ENCODE data around the gene PLEKHA3. TPM values are rescaled to one million over a fixed set of nuclear protein-coding genes. Genes with fewer than 3 reads are reported as not detected.
"Not testable (repeated sequence)": the region's sequence is repeated elsewhere in the genome, so short reads cannot be mapped to it uniquely, and the experiment has no call there.

PLEKHA3 gene
- total and polyA plus RNA-seq, 10 of the 15 experiments (the other 5 are each of a cell fraction or from before 2014, with no cell fraction given), result 1.4 to 21.1 (median 7.4) TPM

DNA sequence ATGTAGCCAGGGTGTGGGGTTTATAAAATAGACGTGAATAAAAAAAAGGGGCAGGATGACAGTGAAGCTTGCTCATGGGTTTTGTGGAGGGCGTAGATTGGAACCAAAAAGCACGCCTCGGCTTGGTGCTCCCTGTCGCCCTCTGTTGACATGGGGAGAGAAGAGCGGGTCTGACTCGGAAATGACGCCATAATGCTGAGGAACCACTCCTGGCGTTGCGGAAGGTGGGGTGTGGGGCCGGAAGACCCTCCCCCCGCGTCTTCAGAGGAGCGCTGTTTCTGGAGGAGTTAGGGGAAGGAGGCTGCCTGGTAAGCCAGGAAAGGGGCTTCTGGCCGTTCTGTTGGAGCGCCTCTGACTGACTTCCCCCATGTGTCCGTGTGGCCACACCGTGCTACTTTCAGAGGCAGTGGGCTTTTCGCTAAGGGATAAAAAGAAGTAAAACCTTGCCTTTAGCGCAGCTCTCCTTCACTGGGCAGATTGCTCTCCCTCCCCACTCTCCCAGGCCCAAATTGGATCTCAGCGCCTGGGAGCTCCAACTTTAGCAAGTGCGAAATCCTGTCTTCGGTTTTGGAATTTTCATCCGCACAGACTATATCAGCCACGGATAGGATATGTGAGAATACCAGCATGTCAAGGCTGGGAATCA is 42.8 kb downstream of the PLEKHA3 start (continued):
- TF ChIP-seq, protein P1, sequence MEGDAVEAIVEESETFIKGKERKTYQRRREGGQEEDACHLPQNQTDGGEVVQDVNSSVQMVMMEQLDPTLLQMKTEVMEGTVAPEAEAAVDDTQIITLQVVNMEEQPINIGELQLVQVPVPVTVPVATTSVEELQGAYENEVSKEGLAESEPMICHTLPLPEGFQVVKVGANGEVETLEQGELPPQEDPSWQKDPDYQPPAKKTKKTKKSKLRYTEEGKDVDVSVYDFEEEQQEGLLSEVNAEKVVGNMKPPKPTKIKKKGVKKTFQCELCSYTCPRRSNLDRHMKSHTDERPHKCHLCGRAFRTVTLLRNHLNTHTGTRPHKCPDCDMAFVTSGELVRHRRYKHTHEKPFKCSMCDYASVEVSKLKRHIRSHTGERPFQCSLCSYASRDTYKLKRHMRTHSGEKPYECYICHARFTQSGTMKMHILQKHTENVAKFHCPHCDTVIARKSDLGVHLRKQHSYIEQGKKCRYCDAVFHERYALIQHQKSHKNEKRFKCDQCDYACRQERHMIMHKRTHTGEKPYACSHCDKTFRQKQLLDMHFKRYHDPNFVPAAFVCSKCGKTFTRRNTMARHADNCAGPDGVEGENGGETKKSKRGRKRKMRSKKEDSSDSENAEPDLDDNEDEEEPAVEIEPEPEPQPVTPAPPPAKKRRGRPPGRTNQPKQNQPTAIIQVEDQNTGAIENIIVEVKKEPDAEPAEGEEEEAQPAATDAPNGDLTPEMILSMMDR (IDR thresholded peaks at IDR 0.05 in 2 of 3, conservative IDR thresholded peaks at IDR 0.05 in 1 of 3; ENCODE audit: control insufficient read depth in 2 of 3, extremely low read depth in 1 of 3, insufficient read depth in 1 of 3, low read depth in 3 of 3, low read length in 3 of 3), result peak; percentile 77 to 93 (median 87)
- TF ChIP-seq IKZF2 (IDR thresholded peaks at IDR 0.05), result peak in 1 of 2 experiments; percentile 10; a peak in 1 of 4 replicates
- TF ChIP-seq SMAD5 (IDR thresholded peaks at IDR 0.05; ENCODE audit: low read depth), result peak; percentile 87; the same call in 1 of the 2 replicates

- Histone ChIP-seq H3K36me3 (ENCODE audit: control insufficient read depth in 2 of 2, insufficient read depth in 2 of 2, low read length in 1 of 2) (no peaks in the 10 kb centered on the region), H3K27me3 (replicated peaks in 1 of 2; ENCODE audit: control insufficient read depth in 2 of 2, insufficient read depth in 2 of 2, low read length in 1 of 2) (no peaks in the 10 kb centered on the region), H3K9me3 (replicated peaks; ENCODE audit: control insufficient read depth, insufficient read depth, low read length) (no peaks in the 10 kb centered on the region; the same call in 1 of the 3 replicates), H3K79me2 (ENCODE audit: control insufficient read depth, insufficient read depth, low read length) (peaks cover 43% of the 10 kb centered on the region), H3K4me2 (ENCODE audit: control insufficient read depth, insufficient read depth) (peak overlapping the region; percentile 72), H3K4me1 (ENCODE audit: control insufficient read depth, insufficient read depth, low read length) (peaks cover 15% of the 10 kb centered on the region), H3K27ac (ENCODE audit: control insufficient read depth, insufficient read depth) (peak overlapping the region; percentile 74), H4K20me1 (ENCODE audit: control insufficient read depth, insufficient read depth) (no peaks in the 10 kb centered on the region), H3K4me3 (peak overlapping the region; percentile 80), H3K9ac (ENCODE audit: control insufficient read depth, insufficient read depth, low read length) (peak overlapping the region; percentile 70), H2AFZ (ENCODE audit: control insufficient read depth, low read depth, low read length) (peak overlapping the region; percentile 74)
- ChIA-PET POLR2A (interaction anchor here (1.0 to 1.7 kb wide), 8 partner anchors 9 to 74 kb away, joined by 3 to 7 read pairs (median 4); no protein-coding TSS in a partner anchor), CTCF (interaction anchor here (1.0 to 2.7 kb wide), 6 partner anchors 13 to 74 kb away, joined by 3 to 10 read pairs (median 5); no protein-coding TSS in a partner anchor), SMC1A (ENCODE audit: uncharacterized antibody, unreplicated experiment) (interaction anchor here (0.8 to 2.8 kb wide), 12 partner anchors 9 to 109 kb away, joined by 3 to 11 read pairs (median 4); partner anchors contain the start of gene PLEKHA3), RAD21 (ENCODE audit: unreplicated experiment) (interaction anchor here (1.0 to 1.5 kb wide), 5 partner anchors 12 to 74 kb away, joined by 3 to 7 read pairs (median 3); no protein-coding TSS in a partner anchor)
- intact Hi-C loops (cut with micrococcal nuclease; ENCODE audit: unreplicated experiment), result loop anchor here (2.0 to 10.0 kb wide), 3 partner anchors 45 to 731 kb away; partner anchors contain the start of genes FKBP7 and RBM45
- FAIRE-seq (no peak), ATAC-seq (peak; percentile 50), DNase-seq (ENCODE audit: low read depth, low spot score) (no peak)
- TF ChIP-seq TCF12 (IDR thresholded peaks at IDR 0.05; ENCODE audit: low read depth, low read length) (no peak), STAT3 (IDR thresholded peaks at IDR 0.05; ENCODE audit: low read depth, low read length) (no peak), NBN (IDR thresholded peaks at IDR 0.05) (no peak), MYB (IDR thresholded peaks at IDR 0.05; ENCODE audit: borderline replicate concordance, low read depth, low read length) (no peak), RUNX3 (IDR thresholded peaks at IDR 0.05; ENCODE audit: low read length) (peak; percentile 21; the same call in 1 of the 2 replicates)
- in situ Hi-C loops (cut with MboI), result no loop called here
- TSS peak; percentile 67 for BruUV-seq (replicated peaks)
- 6% methylated on average over 8 of the region's 8 CpGs for WGBS (ENCODE audit: insufficient coverage, insufficient replicate concordance, low lambda C conversion rate, missing lambda C conversion rate)
Observed at GRCh38 chr2:178523596-178524134, 43.4 kb downstream of the PLEKHA3 start.

DNA sequence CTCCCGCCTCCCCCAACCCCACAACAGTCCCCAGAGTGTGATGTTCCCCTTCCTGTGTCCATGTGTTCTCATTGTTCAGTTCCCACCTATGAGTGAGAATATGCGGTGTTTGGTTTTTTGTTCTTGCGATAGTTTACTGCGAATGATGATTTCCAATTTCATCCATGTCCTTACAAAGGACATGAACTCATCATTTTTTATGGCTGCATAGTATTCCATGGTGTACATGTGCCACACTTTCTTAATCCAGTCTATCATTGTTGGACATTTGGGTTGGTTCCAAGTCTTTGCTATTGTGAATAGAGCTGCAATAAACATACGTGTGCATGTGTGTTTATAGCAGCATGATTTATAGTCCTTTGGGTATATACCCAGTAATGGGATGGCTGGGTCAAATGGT is 44.8 kb downstream of the PLEKHA3 start:
- intact Hi-C loops (cut with micrococcal nuclease; ENCODE audit: unreplicated experiment), result loop anchor here (10.0 kb wide), 1 partner anchor 730 kb away; no protein-coding TSS in a partner anchor
- 89% methylated on average over 4 of the region's 5 CpGs for WGBS (ENCODE audit: insufficient coverage, insufficient replicate concordance, low lambda C conversion rate, missing lambda C conversion rate)

More for the DNA sequence above, 44.8 kb downstream of the PLEKHA3 start:
- in situ Hi-C loops (cut with MboI); DNase-seq (ENCODE audit: low read depth, low spot score); H2AFZ ChIP-seq (ENCODE audit: control insufficient read depth, low read depth, low read length); H3K9me3 ChIP-seq (replicated peaks; ENCODE audit: control insufficient read depth, insufficient read depth, low read length); POLR2A ChIA-PET; RAD21 ChIA-PET (ENCODE audit: unreplicated experiment); ATAC-seq; FAIRE-seq; H3K4me2 ChIP-seq (ENCODE audit: control insufficient read depth, insufficient read depth); H3K9ac ChIP-seq (ENCODE audit: control insufficient read depth, insufficient read depth, low read length); BruUV-seq (replicated peaks); H3K4me3 ChIP-seq; H3K27ac ChIP-seq (ENCODE audit: control insufficient read depth, insufficient read depth); H4K20me1 ChIP-seq (ENCODE audit: control insufficient read depth, insufficient read depth); H3K27me3 ChIP-seq (replicated peaks in 1 of 2; ENCODE audit: control insufficient read depth in 2 of 2, insufficient read depth in 2 of 2, low read length in 1 of 2); H3K36me3 ChIP-seq (ENCODE audit: control insufficient read depth in 2 of 2, insufficient read depth in 2 of 2, low read length in 1 of 2): not testable (repeated sequence)
- CTCF ChIA-PET, result interaction anchor here (2.7 kb wide), 1 partner anchor 43 kb away, joined by 10 read pairs; no protein-coding TSS in a partner anchor
- peaks cover 52% of the 10 kb centered on the region for H3K79me2 ChIP-seq (ENCODE audit: control insufficient read depth, insufficient read depth, low read length)
- peaks cover 20% of the 10 kb centered on the region for H3K4me1 ChIP-seq (ENCODE audit: control insufficient read depth, insufficient read depth, low read length)
- SMC1A ChIA-PET (ENCODE audit: uncharacterized antibody, unreplicated experiment), result interaction anchor here (1.4 kb wide), 1 partner anchor 18 kb away, joined by 5 read pairs; no protein-coding TSS in a partner anchor

Measured in GM12878 (cell line).